GM18511 (cell line): ENCODE measurements around the gene KDM3A.

Experiments
- ATAC-seq: cut with Tn5 transposase; IDR thresholded peaks from one replicate; pipeline ENCODE4 v1.9.1; 2021; ENCODE audit warnings: mild to moderate bottlenecking, moderate library complexity; ENCODE audit not compliant: unreplicated experiment

Gene KDM3A

GRCh38 chr2:86512892-86513291, 71.7 kb downstream of the KDM3A start:
- no peak for ATAC-seq

DNA sequence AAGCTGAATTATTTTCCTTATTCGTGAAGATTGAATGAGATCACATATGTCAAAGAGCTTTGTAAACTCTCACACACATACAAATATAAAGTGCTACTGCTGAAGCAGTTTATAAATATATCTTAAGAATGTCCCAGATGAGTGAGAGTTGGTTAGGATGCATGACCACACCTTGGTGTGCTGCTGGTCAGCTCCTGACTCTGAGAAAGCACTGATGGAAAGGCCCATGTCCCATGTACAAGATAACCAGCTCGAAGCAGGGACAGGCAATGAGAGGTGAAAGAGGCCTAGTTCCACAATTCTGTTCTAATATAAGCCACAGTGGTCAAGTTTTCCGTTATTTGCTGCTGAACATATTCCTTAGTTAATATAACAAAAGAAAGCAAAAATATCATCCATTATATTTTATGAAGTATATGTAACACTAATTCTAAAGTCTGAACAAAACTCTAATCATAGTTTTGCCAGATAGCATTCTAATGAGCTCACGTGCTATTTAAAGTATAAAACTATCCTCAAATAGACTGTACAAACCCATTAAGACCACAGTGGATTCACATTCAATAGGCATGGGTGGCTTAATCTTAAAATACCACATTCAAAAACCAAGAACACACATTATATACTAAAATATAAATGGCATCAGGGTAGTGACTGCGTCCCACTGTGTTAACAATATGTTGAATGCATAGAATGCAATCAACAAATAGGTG, 72.9 kb downstream of the KDM3A start:
- no peak for ATAC-seq

DNA sequence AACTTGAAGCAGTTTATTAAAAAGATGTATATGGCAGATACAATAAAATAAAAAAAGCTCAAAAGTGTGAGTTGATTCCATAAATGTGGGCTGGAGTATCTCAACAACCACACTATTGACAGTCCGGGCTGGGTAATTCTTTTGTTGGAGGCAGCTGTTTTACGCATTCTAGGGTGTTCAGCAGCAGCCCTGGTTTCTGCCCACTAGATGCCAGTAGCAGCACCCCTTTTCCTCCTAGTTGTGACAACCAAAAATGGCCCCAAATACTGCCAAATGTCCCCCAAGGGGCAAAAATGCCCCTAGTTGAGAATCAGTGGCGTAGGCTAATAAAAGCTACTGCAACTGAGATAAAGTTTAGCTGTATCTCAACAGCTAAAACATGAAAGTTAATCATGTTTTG, 77.3 kb downstream of the KDM3A start:
- ATAC-seq = no peak

- ATAC-seq = no peak
Observed at GRCh38 chr2:86519349-86519748, 78.2 kb downstream of the KDM3A start.

GRCh38 chr2:86520153-86520552, 79.0 kb downstream of the KDM3A start:
- no peak for ATAC-seq

DNA sequence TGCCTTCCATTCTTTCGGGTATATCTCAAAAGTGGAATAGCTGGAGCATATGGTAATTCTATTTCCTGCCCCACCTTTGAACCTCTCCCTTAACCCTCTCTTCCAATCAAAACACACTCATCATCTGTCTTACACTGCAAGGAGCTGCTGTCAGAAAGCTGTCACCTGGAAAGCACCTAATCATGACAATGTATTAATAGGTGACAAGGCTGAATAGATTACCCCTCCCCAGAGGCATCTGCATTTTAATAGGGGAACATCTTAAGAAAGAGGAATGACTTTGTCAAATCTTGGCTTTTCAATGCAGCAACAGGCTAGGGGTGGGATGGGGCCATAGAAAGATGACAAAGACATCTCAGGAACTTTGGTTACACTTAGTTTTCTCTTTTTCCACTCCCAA, 80.8 kb downstream of the KDM3A start:
- no peak for ATAC-seq

DNA sequence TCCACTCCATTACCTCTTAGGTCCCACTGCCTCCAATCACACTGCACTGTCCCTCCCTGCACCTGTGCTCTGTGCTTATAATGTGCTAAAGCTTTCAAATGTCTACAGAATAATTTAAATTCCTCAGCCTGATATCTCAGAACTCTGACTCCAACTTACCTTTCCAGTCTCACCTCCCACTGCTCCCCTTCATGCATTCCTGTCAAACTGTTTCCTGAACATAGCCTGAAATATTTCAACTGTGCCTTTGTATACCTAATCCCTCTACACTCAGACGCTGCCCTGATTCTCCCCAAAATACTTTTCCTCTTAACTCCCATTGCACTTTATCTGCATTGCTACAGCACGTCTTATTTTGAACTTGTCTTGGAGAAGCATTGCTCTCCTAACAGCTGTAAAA, 81.5 kb downstream of the KDM3A start:
- ATAC-seq = no peak

- ATAC-seq = no peak
Observed at GRCh38 chr2:86523491-86523890, 82.3 kb downstream of the KDM3A start.

- no peak for ATAC-seq
Observed at GRCh38 chr2:86525421-86526340, 84.5 kb downstream of the KDM3A start.

DNA sequence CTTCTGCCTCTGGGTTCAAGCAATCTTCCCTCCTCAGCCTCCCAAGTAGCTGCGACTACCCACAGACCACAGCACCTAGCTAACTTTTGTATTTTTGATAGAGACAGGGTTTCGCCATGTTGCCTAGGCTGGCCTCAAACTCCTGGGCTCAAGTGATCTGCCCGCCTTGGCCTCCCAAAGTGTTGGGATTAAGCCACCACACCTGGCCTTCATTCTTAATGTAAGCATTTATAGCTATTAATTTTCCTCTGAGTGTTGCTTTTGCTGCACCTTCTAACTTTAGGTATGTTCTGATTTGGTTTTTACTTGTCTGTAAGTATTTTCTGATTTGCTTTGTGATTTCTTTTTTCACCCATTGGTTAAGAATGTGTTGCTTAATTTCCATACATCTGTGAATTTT, 92.4 kb downstream of the KDM3A start:
- ATAC-seq = no peak

DNA sequence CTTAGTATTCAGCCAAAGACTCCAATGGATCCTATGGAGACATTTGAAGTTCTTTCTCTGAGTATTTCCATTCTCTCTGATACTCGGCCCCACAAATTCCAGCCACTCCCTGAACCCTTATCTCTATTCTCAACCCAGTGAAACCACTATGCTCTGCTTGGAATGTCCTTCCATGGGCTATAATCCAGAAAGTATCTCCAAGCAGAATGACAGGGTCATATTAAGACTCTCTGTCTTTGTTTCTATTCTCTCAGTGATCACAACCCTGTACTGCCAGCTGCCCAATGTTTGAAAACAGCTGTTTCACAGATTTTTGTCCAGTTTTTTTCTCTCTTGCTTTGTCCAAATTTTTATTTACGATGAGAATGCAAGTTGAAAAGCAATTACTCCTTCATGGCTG, 100.2 kb downstream of the KDM3A start:
- ATAC-seq = no peak
